GM21381 (cell line): ENCODE measurements around the gene CLIC5.

Experiments used
- ATAC-seq: cut with Tn5 transposase; IDR thresholded peaks from one replicate; pipeline ENCODE4 v1.9.1; 2021; ENCODE audit warnings: mild to moderate bottlenecking, moderate library complexity; ENCODE audit not compliant: unreplicated experiment

Gene CLIC5

DNA sequence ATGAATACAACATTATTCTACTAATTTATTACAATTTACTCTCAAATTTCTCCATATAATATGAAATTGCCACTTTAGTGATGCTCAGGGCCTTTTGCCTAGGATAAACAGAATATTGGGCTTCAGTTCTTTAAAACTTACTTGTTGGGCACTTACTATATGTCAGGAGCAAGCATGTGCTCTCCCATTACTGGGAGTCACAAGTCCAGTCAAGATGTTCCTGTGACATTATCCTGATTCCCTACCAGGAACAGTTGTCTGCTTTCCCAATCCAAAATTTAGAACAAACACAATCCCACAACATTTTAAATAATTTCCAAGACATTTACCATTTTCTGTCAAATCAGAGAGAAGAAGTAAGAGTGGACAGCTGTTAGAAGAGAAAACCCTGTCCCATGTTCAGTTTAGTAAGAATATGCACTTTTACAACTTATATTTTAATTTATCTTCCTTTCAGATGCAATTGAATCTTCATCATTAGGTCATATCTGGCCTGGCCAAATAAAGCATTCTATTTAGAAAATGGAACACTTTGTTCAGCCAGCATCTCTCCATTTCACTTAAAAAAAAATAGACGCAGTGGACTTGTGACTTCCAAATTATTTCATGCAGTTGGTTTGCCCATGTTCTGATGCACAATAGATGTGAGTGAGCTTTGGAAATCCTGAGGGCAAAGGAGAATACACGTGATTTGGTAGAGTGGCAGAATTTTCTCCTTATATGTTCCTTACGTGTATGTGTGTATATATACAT is 159.8 kb downstream of the CLIC5 start:
- no peak for ATAC-seq

DNA sequence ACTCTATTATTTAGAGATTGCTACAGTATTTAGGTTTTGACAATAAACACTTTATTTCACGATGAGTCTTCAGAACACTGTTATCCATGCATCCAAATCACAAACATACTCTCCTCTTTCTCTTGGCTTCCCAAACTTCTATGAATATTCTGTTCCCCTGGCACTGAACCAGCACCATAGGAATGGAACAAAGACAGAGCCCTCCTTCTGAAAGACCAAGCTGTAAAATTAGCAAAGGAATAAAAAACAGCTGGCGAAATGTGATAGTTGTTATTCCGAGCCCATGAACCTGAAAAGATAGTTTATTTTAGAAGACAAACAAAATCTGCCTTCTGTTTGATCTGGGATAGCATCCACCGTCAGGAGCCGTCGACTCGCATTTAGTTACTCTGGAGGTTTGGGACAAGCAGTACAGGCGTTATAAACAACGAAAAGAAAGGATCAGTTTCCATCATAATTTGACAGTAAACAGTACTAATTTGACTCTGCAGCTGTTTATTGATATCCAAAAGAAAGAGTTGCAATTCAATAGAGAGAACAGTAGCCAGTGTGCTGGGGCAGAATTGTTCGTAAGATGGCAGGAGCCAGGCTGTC is 161.4 kb downstream of the CLIC5 start:
- ATAC-seq = no peak

DNA sequence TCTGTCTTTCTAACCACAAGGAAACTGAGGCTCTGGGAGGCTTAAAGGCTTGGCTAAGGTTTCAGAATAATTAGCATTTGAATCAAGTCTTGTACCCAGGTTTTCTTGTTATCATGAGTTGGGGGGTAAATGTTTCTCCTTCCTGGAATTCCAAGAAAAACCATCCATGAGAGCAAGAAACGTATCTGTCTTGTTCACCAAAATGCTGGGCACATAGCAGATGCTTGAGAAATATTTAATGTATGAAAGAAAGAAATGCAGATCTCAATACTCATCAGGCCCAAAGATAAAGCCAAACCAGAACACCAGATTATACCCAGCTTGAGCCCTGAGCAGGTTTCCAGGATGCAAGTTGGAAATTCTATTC is 164.6 kb downstream of the CLIC5 start:
- no peak for ATAC-seq

DNA sequence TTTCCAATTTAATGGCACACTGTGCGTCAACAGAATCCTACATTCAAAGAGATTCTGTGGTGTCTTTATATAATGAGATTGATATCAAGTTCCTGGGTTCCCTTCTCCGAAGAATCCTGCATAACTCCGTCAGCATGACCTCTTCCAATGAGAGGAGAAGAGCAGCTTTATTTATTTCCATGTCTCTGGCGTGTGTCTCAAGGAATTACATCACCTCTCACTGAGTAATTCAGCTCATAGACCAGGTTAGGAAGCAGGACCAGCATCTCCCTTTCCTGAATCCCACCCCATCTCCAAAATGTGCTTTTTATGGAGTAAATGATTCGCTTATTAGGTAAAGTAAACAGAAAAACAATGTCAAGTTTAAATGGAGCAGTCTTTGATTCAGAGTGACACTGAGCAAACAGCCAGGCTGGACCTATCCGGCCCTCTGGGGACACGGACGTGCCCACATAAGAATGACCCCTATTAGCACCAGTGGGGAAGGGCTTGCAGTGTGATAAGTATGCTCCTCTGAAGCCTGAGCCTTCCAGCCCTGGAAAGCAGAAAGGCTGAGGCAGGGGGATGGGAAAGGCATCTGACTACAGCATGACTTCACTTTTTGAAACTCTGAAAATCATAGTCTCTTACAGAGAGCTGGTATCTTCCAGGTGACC is 165.2 kb downstream of the CLIC5 start:
- ATAC-seq = no peak

DNA sequence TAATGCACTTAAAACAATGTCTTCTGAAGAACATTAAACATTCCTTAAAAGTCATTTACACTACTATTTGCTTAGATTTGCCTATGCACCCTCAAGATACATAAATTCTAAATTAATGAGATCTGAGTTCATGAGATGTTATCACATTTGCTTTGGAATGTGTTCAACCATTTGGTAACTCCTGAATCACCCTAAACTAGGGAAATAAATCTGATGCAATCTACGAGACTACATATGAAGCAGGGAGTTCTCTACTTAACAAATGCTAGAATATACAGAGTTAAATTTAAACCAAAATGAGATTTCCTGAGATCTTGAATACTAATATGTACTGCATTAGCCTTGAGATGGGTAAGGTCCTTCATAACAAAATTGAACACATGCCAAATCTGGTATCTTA is 170.1 kb downstream of the CLIC5 start:
- ATAC-seq = no peak

DNA sequence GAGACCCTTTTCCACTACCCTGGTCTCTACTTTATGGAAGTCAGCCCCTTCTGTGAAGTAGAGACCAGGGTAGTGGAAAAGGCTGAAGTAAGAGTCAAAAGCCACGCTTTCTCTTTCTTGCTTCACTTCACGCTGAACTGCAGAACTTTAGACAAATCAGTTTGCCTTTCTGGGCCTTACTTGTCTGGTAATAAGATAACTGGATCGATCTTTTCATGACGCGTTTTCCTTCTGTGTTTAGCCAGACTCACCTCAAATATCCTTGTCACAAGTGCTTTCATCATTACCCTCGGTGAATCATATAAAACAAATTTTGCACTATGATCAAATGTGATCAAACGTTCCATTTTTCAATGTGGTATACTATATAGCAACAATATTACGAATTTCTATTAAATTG is 170.7 kb downstream of the CLIC5 start:
- ATAC-seq = no peak

DNA sequence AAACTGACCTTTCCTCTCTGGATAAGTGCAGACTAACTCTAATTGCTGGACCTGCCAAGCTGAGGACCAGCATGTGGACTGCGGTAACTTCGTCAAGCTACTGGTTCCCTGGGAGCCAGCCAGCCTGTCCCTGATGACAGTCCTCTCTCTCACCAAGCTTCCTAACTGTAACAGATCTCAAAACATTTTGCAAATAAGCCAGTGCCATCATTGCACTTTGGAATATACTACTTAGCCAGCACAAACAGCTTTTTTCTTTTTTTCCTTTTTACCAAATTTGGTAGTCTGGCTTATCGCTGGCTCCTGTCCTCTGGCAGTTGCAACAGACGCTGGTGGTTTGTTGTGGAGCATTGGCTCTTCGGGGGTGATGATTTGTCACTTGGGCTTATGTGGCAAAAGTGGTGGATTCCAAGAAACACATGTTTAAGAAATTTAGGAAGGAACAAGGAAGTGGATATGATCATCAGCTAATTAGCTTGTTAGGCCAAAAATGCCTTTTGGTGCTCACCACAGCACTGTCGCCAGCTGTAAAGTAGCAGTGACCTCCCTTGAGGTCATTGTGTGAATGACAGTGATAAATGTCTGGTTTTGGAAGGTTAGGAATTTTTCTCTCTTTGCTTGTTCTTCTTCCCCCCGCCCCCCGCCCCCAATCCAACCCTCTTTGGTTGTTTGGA is 171.7 kb downstream of the CLIC5 start:
- ATAC-seq = no peak

DNA sequence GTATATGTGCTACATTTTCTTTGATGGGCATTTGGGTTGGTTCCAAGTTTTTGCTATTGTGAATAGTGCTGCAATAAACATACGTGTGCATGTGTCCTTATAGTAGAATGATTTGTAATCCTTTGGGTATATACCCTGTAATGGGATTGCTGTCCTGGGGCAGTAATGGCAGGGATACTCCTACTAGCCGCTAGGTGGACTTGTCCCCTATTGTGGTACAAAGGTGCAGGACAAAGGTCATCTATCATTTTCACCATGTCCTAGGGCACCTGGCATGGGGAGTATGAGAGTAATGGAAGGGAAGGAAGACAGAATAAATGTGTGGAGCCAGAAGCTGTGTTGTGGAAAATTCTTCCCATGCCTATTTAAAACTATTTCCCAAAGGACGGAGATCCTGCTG is 174.6 kb downstream of the CLIC5 start:
- ATAC-seq = no peak

DNA sequence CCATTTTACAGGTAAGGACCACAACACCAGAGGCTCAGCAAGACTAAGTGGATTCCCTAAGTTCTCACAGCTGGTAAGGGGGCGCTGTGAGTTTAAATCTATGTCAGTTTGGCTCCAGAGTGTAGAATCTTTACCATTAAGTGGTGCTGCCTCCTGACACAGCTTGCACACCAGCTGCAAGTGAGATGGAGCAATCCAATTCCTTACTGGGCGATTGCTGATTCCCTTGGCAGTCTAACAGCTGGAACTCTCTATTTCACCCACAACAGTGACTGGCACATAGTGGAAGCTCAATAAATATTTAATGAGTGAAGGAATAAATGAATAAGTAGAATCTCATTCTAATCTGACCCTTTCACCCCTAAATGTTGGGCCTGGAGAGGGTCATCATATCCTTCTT is 176.7 kb downstream of the CLIC5 start:
- no peak for ATAC-seq

DNA sequence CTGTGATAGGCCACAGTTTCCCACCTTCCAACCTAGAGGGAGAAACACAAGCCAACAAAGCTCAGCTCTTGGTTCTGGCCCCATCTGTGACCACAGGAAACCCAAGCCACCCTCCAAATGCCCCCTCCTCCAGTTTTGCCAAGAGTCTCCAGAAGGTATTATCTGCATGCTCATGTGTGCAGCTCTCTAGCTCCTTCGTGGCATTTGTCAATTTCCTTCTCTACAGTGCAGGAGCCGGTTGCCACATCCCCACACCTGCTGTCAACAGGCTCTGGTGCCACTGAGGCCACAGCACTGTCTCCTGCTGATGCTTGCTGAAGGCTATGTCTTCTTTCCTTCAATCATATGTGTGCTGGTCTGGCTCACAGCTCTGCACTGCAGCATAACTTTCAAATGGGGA is 177.2 kb downstream of the CLIC5 start:
- no peak for ATAC-seq

DNA sequence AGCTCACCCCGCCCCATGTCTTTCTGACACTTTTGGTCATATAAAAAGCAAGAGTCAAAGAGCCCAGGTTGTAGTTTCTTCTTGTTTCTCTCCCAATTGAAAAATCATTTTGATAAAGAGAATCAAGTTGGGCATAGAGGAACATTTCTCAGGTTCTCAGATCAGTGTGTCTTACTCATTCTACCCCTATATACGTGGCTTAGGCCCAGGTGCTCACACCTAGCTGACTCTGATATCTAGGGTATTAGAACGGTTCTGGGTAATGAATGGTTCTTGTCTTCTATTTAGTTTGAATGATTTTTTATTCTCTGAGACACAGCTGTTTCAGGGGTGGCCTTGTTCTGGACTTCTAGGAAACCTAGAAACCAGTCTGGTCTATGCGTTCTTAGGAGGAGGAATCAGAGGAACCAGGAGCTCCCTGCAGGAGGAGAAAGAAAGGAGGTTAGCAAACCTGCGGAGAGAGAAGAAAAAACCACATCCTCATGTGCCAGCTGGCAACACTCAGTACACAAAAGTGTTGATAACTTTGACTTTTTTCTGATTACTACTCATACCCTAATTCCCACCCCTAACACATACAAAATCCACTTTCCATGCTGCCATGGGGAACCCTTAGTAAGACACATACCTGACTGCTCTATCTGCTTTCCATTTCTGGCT is 178.0 kb downstream of the CLIC5 start:
- ATAC-seq = no peak

DNA sequence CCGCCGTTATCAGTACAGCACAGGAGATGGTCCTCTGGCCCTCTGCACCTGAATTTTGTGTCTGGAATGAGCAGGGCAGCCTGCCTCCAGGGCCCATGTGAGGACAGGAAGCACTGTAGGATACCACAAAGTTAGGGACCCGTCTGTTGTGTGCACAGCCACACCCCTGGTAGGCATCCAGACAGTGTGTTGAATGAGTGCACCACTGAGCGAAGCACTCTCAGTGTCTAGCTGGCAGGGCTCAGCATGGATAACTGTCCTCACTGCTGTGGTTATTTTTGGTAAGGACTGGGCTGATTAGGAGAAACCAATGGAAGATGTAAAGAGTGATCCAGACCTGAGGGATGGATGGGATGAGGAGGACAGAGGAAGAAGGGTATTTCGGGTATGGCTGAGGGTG is 178.7 kb downstream of the CLIC5 start:
- no peak for ATAC-seq

DNA sequence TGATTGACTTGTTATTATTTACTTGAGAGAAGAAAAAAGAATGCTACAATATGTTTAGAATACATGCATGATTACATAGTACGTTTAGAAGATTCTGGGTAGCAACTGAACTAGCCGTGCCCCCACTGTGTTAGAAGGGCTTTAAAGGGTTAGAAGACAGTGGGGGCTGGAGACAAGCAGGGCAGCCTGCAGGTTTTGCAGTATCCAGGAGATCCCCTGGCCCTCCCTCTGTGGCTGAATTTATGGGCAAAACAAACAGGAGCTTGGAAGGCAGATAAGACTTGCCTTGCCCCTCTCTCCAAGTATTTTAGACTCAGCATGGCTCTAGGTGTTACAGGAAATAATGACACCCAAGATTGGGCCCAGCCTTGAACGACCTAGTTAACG is 179.2 kb downstream of the CLIC5 start:
- ATAC-seq = no peak

DNA sequence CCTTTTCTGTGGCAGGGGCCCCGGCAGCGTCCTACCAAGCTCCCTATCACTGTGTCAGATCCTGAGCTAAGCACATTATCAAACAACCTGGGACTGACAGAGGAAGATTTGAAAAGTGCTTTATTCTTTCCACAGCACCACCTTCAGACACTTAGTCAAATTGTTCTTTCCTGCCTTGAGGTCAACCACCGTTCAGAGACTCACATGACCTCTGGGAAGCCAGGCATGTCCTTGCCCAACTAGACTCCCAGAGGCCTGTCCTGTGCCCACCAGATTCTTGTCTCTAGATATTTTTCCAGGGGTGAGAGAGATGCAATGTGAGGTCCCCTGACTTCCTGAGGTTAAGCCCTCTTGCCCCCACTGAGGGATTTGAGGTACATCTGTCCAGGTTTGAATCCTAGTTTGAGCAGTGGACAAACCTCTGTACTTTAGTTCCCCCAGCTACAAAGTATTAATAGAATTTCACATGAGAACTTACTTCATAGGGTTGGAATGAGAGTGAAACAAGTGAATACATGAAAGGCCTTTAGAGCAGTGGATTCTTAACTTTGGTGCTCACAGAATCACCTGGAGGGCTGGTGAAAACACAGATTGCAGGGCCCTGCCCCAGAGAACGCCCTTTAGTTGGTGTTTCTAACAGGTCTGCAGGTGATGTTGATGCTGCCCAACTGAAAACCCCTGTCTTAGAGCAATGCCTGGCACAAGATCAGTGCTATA is 179.8 kb downstream of the CLIC5 start:
- ATAC-seq = no peak

DNA sequence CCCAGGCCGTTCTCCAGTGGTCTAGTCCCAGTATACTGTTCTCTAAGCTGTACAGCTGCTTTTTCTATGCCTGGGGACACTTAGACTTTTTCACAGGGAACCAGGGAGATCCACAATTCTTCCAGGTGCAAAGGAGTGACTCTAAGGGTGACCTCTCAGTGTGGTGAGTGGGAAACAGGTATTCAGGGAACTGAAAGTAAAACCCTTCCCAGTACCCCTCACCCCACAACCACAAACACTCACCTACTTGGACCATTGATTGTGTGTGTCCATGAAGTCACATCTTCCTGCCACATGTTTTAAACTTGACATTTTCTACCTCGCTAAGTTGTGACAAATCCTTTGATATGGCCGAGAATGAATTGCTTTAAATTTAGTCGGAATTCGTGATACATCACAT is 183.6 kb downstream of the CLIC5 start:
- no peak for ATAC-seq
